Endothelial cell of umbilical vein (primary cell): Measurements from ENCODE around the gene LPIN2. TPM values are rescaled to one million over a fixed set of nuclear protein-coding genes. Genes with fewer than 3 reads are reported as not detected.

Experiments used
- BruUV-seq: library from RNA; stranded (reverse); fragments of 400-500 nt; replicated peaks from 2 replicates; lab custom pipeline; 2021; lab: Mats Ljungman, UMichigan
- CTCF ChIA-PET: fragments of 300-600, 350-600 bp; sonication (Branson Sonifier 250); formaldehyde crosslinking; loops from one replicate; lab custom pipeline; 2021; ENCODE audit warnings: antibody characterized with exemption, inconsistent platforms; lab: Charles Lee
- POLR2A ChIA-PET: fragments of 300-600, 350-600 bp; sonication (Branson Sonifier 250); formaldehyde crosslinking; loops from one replicate; lab custom pipeline; 2021; ENCODE audit warnings: antibody characterized with exemption, inconsistent platforms; lab: Charles Lee
- DNase-seq: peaks from one replicate; pipeline ENCODE4 v3.0.0-alpha.2; 2011; ENCODE audit warnings: low read depth, low spot score
- FAIRE-seq: peaks from 2 replicates; lab custom pipeline; 2011; peaks lifted over from hg19 to GRCh38; lab: Jason Lieb, UNC
- H2AFZ ChIP-seq: 2 replicates; pipeline ENCODE4 v1.6.0; 2012; ENCODE audit warnings: low read depth, low read length, control low read depth, inconsistent platforms
- H3K27ac ChIP-seq: 2 replicates; pipeline ENCODE4 v1.5.1; 2011; ENCODE audit warnings: low read depth, mild to moderate bottlenecking, control low read depth, low read length, moderate library complexity; ENCODE audit not compliant: insufficient read depth
- H3K27me3 ChIP-seq, 2 experiments: 2 replicates each; pipeline versions ENCODE4 v1.6.0 to v1.6.1; 2011; ENCODE audit warnings: low read length in 2 of 2, mixed read lengths in 1 of 2; ENCODE audit not compliant: control insufficient read depth in 2 of 2, insufficient read depth in 2 of 2
- H3K36me3 ChIP-seq, 2 experiments: 2 replicates in 1 of 2; 3 replicates in 1 of 2; pipeline ENCODE4 v1.5.1; 2011; ENCODE audit warnings: low read length in 2 of 2, mild to moderate bottlenecking in 1 of 2, moderate library complexity in 1 of 2; ENCODE audit not compliant: control insufficient read depth in 2 of 2, insufficient read depth in 2 of 2; ENCODE audit errors: extremely low read depth in 1 of 2
- H3K4me1 ChIP-seq: 3 replicates; pipeline ENCODE4 v1.5.1; 2011; ENCODE audit warnings: mild to moderate bottlenecking, low read length; ENCODE audit not compliant: control insufficient read depth, insufficient read depth; ENCODE audit errors: extremely low read depth
- H3K4me2 ChIP-seq: 2 replicates; pipeline ENCODE4 v1.6.1; 2011; ENCODE audit warnings: low read length, control low read depth, mixed read lengths; ENCODE audit not compliant: insufficient read depth
- H3K4me3 ChIP-seq, 3 experiments: fragments of 200-600 bp in 1 of 3; sonication (generic), shearing (Covaris generic) in 1 of 3; replicated peaks in 1 of 3; 2 replicates each; pipeline ENCODE4 v1.5.1; 2011 to 2016; ENCODE audit warnings: control low read depth in 3 of 3, low read length in 3 of 3, mild to moderate bottlenecking in 2 of 3, inconsistent platforms in 1 of 3, low read depth in 1 of 3, moderate library complexity in 1 of 3; ENCODE audit not compliant: insufficient read depth in 1 of 3
- H3K79me2 ChIP-seq: 2 replicates; pipeline ENCODE4 v1.6.0; 2012; ENCODE audit warnings: low read length, inconsistent platforms; ENCODE audit not compliant: control insufficient read depth, insufficient read depth
- H3K9ac ChIP-seq: replicated peaks from 2 replicates; pipeline ENCODE3; 2011; ENCODE audit warnings: low read length, control low read depth; ENCODE audit not compliant: insufficient read depth; ENCODE audit errors: extremely low read depth
- H3K9me1 ChIP-seq: replicated peaks from 3 replicates; pipeline ENCODE4 v1.6.0; 2011; ENCODE audit warnings: mild to moderate bottlenecking, low read length; ENCODE audit not compliant: control insufficient read depth, insufficient read depth; ENCODE audit errors: extremely low read depth
- H3K9me3 ChIP-seq: replicated peaks from 2 replicates; pipeline ENCODE4 v1.5.1; 2012; ENCODE audit warnings: low read length, inconsistent platforms; ENCODE audit not compliant: control insufficient read depth, insufficient read depth
- H4K20me1 ChIP-seq: replicated peaks from 2 replicates; pipeline ENCODE3; 2011; ENCODE audit warnings: mild to moderate bottlenecking, low read length; ENCODE audit not compliant: control insufficient read depth, insufficient read depth; ENCODE audit errors: extremely low read depth
- CTCF ChIP-seq, 2 donors: IDR thresholded peaks; 1 replicate in 1 of 2; 2 replicates in 1 of 2; pipeline ENCODE4 v1.5.1; 2011; ENCODE audit warnings: low read length in 2 of 2, mild to moderate bottlenecking in 2 of 2, moderate library complexity in 2 of 2, control low read depth in 1 of 2, inconsistent platforms in 1 of 2, low read depth in 1 of 2; ENCODE audit not compliant: insufficient read depth in 1 of 2; ENCODE audit errors: extremely low read depth in 1 of 2
- EZH2 ChIP-seq: IDR thresholded peaks from 2 replicates; pipeline ENCODE4 v1.6.1; 2012; ENCODE audit warnings: borderline replicate concordance, low read depth, mild to moderate bottlenecking, moderate library complexity, low read length, inconsistent platforms; ENCODE audit not compliant: severe bottlenecking
- FOS ChIP-seq: IDR thresholded peaks from 2 replicates; pipeline ENCODE4 v1.6.1; 2011; ENCODE audit warnings: mild to moderate bottlenecking, low read length, moderate library complexity, borderline replicate concordance; ENCODE audit not compliant: insufficient read depth
- GATA2 ChIP-seq: IDR thresholded peaks from 2 replicates; pipeline ENCODE4 v1.7.0; 2011; ENCODE audit warnings: low read depth, mild to moderate bottlenecking, moderate library complexity, mixed read lengths, low read length; ENCODE audit not compliant: insufficient read length, insufficient read depth
- JUN ChIP-seq: IDR thresholded peaks from 2 replicates; pipeline ENCODE4 v1.6.1; 2011; ENCODE audit warnings: borderline replicate concordance, low read depth; ENCODE audit not compliant: insufficient read length, insufficient read depth
- MYC ChIP-seq: IDR thresholded peaks from one replicate; pipeline ENCODE4 v1.6.1; 2011; ENCODE audit warnings: mild to moderate bottlenecking, low read depth, low read length
- POLR2A ChIP-seq: IDR thresholded peaks from 2 replicates; pipeline ENCODE4 v1.6.1; 2012; ENCODE audit warnings: low read depth, mild to moderate bottlenecking, control low read depth, low read length
- POLR2AphosphoS5 ChIP-seq: IDR thresholded peaks from 2 replicates; pipeline ENCODE4 v1.6.1; 2012; ENCODE audit warnings: low read depth, mild to moderate bottlenecking, control low read depth, low read length, moderate library complexity; ENCODE audit not compliant: insufficient read depth
- dilution Hi-C: fragments of 300-500 bp; cut with MboI; formaldehyde crosslinking; loops from one replicate; pipeline ENCODE4 v1.15.0; 2019; ENCODE audit warnings: low sequenced_read_pairs; ENCODE audit not compliant: extremely low pct_ligation_motif_present
- intact Hi-C: fragments of 100-400 bp; cut with micrococcal nuclease; formaldehyde crosslinking; loops from one replicate; pipeline ENCODE4 v1.10.0; 2022
- polyA plus RNA-seq, 4 experiments: library from polyadenylated mRNA; depleted of rRNA in 3 of 4; stranded (reverse) in 3 of 4; unstranded in 1 of 4; fragments of >200 nt; gene quantifications; 2 replicates each; pipeline versions ENCODE4 v1.2.1 to v1.2.3, GENCODE V29; 2011 to 2012; ENCODE audit warnings: missing spikeins in 1 of 4
- total RNA-seq: library from RNA; stranded (reverse); gene quantifications from 2 replicates; pipeline ENCODE4 v1.2.3, GENCODE V29; 2021
- TF ChIP-seq, protein P1 (sequence below): IDR thresholded peaks from 2 replicates; pipeline ENCODE4 v1.6.1; 2011; ENCODE audit not compliant: insufficient read depth, insufficient read length

LPIN2 gene
- total and polyA plus RNA-seq, 2 donors (not counting 3 experiments of a cell fraction or from before 2014, with no cell fraction given): 14.7 to 24.4 TPM

DNA sequence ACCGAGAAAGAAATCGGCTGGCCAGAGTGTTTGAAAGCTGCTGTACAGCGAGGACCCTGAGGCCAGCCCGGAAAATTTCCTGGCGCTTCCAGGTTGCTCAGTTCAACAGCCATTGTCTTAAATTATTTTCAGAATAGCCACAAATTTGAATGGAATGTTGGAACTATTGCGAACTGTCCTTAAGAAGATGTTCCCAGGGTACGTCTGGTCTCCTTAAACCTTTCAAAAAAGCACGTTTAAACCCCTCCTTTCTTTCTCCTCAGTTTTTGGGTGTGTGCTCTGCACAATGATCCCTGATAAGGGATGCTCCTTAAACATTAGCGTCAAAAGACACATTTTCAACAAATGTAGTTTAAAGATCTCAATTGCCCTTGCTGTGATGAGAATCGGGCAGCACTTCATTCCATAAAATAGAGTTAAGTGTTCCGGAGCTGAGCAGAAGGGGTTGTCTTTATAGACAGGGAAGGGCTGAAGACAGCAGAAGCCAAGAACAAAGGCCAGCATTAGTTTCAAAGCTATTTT, 14.5 kb upstream of the LPIN2 start:
- ChIA-PET CTCF (interaction anchor here (0.9 kb wide), 1 partner anchor 42 kb away, joined by 3 read pairs; no protein-coding TSS in a partner anchor), POLR2A (no interaction called here)
- DNase-seq (no peak), FAIRE-seq (no peak)
- TF ChIP-seq, protein P1, sequence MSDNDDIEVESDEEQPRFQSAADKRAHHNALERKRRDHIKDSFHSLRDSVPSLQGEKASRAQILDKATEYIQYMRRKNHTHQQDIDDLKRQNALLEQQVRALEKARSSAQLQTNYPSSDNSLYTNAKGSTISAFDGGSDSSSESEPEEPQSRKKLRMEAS: no peak
- TF ChIP-seq CTCF (IDR thresholded peaks at IDR 0.05; ENCODE audit: extremely low read depth in 1 of 2, insufficient read depth in 1 of 2, low read depth in 1 of 2, low read length in 2 of 2): no peak
- no peak for TF ChIP-seq MYC
- no peak for TF ChIP-seq FOS
- TF ChIP-seq POLR2AphosphoS5: no peak
- Histone ChIP-seq H3K27ac (no peak overlapping the region), H3K79me2 (no peaks in the 10 kb centered on the region), H4K20me1 (no peaks in the 10 kb centered on the region), H3K4me3 (no peak overlapping the region), H3K36me3 (no peaks in the 10 kb centered on the region), H3K4me2 (no peak overlapping the region), H3K9ac (no peak overlapping the region), H3K9me1 (no peaks in the 10 kb centered on the region), H3K9me3 (no peaks in the 10 kb centered on the region), H3K4me1 (peaks cover 9% of the 10 kb centered on the region), H3K27me3 (no peaks in the 10 kb centered on the region), H2AFZ (no peak overlapping the region)
- no TSS peak for BruUV-seq
- dilution Hi-C loops (no loop called here), intact Hi-C loops (no loop called here)

DNA sequence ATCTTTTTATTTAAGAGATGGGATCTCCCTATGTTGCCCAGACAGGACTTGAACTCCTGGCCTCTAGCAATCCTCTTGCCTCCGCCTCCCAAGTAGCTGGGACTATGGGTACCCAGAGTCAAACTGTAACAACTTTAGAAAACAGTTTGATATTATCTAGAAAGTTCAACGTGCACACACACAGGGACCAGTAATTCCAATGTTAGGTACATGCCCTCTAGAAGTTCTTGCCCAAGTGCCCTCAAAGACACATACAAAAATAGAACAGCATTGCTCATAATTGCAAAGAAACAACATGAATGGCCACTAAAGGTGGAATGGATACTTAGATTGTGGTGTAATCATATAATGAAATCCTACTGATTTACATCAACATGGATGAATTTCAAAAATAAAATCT, 12.6 kb upstream of the LPIN2 start:
- no peak for DNase-seq
- no peaks in the 10 kb centered on the region for H3K9me3 ChIP-seq
- no peaks in the 10 kb centered on the region for H3K79me2 ChIP-seq
- H3K4me1 ChIP-seq: peaks cover 9% of the 10 kb centered on the region
- POLR2A ChIA-PET: no interaction called here
- intact Hi-C loops: no loop called here
- H3K27me3 ChIP-seq: no peaks in the 10 kb centered on the region
- H3K9me1 ChIP-seq: no peaks in the 10 kb centered on the region
- no peaks in the 10 kb centered on the region for H3K36me3 ChIP-seq
- FAIRE-seq: no peak
- no peak overlapping the region for H3K4me3 ChIP-seq
- H3K9ac ChIP-seq: no peak overlapping the region
- CTCF ChIA-PET: no interaction called here
- H2AFZ ChIP-seq: no peak overlapping the region
- H3K27ac ChIP-seq: no peak overlapping the region
- no peak for TF ChIP-seq POLR2AphosphoS5
- TF ChIP-seq CTCF (IDR thresholded peaks at IDR 0.05; ENCODE audit: extremely low read depth in 1 of 2, insufficient read depth in 1 of 2, low read depth in 1 of 2, low read length in 2 of 2): no peak
- TF ChIP-seq MYC: no peak
- TF ChIP-seq JUN: no peak
- no peak for TF ChIP-seq EZH2
- TF ChIP-seq, protein P1: no peak
- no peak for TF ChIP-seq POLR2A
- TF ChIP-seq FOS: no peak
- TF ChIP-seq GATA2: no peak
- H4K20me1 ChIP-seq: no peaks in the 10 kb centered on the region
- H3K4me2 ChIP-seq: no peak overlapping the region
- dilution Hi-C loops: no loop called here
- BruUV-seq: no TSS peak
